Left renal cortex interstitium (tissue), 4 donors: ENCODE results near the gene KCNT1. TPM values are rescaled to one million over a fixed set of nuclear protein-coding genes. Genes with fewer than 3 reads are reported as not detected.

Experiments used
- DNase-seq, 4 donors: peaks; one replicate each; pipeline ENCODE4 v3.0.0-alpha.2; 2013; ENCODE audit warnings: low read depth in 4 of 4, low spot score in 2 of 4, missing footprints in 1 of 4
- polyA plus RNA-seq, 4 donors: library from polyadenylated mRNA; unstranded; fragments of 120-200 nt; gene quantifications; one replicate each; pipeline ENCODE4 v1.2.1, GENCODE V29; 2013; ENCODE audit not compliant: insufficient read length in 4 of 4

KCNT1 gene
- polyA plus RNA-seq, 4 donors: 0.06 to 0.38 (median 0.21) TPM

GRCh38 chr9:135719472-135719871 is 17.5 kb downstream of the KCNT1 start:
- no peak for DNase-seq

- no peak for DNase-seq
These were observed 20.4 kb downstream of the KCNT1 start for GRCh38 chr9:135722365-135722764.

GRCh38 chr9:135724186-135724787 is 22.3 kb downstream of the KCNT1 start:
- no peak for DNase-seq

DNA sequence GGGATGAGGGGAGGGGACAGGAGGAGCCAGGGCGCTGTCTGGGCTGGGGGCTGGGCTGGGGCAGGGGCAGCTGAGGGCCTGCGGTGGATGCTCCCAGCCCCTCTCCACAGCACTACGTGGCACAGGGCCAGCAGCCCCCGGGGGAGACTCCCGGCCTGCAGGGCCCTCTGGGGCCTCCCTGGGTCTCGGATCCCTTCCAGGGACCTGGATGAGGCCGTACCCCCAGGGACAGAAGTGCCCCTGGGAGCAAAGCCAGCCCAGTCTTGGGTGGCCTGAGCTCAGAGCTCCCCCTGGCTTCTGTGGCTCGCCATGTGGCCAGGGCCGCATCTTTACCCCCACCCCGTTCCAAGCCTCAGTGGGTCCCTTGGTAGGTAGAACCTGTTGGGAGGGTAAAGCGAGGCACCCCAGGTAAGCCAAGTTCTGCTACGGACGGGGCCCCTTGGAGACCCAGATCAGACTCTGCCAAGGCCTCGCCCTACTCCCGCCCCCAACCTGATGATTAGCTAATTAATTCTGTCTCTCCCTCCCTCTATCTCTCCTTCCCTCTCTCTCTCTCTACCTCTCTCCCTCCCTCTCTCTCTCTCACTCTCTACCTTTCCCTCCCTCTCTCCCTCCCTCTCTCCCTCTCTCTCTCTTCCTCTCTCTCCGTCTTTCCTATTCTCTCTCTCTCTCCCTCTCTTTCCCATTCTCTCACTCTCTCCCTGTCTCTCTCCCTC is 24.3 kb downstream of the KCNT1 start:
- DNase-seq: no peak

DNA sequence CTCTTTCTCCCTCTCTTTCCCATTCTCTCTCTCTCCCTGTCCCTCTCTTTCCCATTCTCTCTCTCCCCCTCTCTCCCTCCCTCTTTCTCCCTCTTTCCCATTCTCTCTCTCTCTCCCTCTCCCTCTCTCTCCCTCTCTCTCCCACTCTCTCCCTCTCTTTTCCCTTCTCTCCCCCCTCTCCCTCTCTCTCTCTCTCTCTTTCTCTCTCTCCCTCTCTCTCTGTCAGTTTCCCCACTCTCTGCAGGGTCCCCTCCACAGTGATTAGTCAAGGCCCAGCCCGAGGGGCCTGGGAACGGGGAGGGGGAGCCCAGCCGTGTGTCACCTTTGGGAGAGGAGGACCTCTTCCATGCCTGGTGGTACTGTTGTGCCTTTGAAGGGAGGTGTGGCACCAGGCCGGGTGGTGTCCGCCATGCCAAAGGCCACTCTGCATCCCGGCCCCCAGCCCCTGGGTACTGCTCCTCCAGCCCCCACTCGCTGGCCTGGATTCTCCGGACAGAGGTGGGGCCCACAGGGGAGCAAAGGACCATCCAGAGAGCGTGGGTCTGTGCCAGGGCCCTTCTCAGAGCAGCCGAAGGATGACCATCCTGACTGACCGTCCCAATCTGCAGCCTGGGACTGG is 25.4 kb downstream of the KCNT1 start:
- no peak for DNase-seq

- DNase-seq: no peak
These were observed 26.6 kb downstream of the KCNT1 start for GRCh38 chr9:135728436-135729110.

DNA sequence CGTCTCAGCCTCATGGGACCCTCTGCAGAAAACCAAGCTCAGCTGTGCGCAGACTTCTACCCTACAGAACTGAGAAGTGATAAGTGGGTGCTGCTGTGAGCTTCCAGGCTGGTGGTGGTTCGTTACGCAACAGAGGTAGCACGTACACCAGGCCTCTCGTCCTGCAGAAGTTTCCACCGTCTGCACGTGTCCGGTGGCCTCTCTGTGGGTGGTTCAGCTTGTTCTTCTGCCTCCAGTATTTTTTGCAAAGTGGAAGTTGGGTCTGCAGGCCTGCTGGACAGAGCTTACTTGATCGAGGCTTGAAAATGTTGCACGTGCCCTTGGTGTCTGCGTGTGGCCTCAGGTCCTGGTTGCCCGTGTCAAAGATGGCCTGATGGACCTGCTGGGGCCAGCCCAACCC is 27.5 kb downstream of the KCNT1 start:
- no peak for DNase-seq

GRCh38 chr9:135731454-135731853 is 29.5 kb downstream of the KCNT1 start:
- no peak for DNase-seq

DNA sequence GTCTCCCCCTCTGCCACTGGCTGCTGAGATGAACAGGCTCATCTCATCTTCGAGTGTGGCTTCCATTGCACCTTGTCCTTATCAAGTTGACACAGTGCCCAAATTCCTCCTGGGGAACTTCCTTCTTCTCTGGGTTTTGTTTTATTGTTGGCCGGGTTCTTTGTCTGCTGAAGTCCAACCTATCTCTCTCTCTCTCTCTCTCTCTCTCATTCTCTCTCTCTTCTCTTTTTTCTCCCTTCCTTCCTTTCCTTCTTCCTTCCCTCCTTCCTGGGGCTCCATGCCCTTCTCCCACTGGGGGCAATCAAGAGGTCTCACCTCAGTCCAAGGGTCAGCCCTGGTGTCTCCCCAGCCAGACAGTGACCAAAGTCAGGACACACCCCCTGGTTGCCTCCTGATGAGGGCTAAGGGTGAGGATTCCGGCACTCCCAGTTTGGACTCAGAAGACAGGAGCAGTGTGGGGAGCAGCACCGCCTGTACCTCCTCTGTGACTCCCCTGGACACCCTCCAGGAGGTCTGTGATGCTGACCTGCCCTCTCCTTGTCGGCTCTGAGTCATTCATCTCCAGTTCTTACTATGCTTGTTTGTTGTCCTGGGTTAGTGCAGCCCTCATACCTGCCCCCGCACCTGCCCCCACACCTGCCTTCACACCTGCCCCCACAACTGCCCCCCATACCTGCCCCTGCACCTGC is 30.7 kb downstream of the KCNT1 start:
- no peak for DNase-seq

DNA sequence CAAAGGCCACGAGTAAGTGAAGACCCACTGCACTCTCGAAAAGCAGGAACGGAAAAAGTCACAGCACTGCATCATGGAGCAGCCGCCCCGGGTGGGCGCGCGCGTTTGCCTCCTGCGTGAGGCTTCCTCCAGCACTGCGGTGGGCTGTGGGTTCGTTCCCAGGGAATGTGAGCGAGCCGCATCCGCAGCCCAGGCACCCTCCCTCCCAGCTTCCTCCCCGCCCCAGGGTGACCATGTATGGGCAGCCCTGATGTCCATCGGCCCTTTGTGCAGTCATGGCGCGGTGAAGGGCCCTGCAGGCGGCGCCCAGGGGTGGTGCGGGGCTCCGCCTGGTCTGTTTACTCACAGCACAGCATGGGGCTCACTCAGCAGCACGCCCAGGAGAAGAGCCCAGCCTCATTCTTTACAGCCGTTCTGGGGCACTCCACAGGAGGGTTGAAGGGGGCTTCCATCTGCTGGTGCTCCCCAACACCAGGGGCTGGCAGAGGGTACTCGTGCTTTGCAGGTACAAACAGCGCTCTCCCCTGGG is 32.7 kb downstream of the KCNT1 start:
- no peak for DNase-seq

- no peak for DNase-seq
These were observed 34.4 kb downstream of the KCNT1 start for GRCh38 chr9:135736272-135736978.

DNA sequence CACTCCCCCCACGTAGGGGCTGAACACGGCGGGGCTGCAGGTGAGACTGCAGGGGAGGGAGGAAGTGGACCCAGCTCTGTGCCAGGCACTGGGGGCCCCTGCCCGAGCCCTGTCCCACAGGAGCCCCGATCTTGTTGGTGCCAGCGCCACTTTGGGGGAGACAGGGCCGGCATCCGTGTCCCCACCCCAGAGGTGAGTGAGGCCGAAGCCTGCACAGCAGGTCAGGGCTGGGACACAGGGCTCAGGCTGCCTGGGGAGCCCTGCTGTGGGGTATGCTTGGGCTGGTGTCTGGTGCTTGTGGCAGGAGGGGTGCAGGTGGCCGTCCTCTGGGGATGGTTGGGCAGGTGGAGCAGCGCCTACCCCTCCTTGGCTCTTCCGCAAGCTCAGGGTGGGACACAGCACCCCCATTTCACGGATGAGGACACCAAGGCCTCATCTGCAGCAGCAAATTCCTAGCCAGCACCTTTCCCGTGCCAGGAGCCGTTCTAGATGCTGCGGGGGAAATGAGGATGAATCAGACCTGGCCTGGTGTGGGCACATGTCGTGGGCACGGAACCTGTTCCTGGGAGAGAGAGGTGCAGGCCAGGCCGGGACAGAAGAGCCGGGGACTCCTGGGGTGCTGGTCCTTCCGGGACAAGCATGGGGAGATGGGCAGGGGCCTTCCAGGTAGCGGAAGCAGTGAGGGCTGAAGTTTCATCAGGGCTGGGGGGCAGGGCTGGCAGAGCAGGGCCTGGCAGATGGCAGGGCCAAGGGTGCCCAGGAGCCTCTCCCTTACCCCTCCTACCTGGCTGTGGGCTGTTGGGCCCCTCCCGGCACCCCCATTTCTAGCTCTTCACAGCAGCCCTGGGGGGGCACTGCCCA is 35.2 kb downstream of the KCNT1 start:
- no peak for DNase-seq

DNA sequence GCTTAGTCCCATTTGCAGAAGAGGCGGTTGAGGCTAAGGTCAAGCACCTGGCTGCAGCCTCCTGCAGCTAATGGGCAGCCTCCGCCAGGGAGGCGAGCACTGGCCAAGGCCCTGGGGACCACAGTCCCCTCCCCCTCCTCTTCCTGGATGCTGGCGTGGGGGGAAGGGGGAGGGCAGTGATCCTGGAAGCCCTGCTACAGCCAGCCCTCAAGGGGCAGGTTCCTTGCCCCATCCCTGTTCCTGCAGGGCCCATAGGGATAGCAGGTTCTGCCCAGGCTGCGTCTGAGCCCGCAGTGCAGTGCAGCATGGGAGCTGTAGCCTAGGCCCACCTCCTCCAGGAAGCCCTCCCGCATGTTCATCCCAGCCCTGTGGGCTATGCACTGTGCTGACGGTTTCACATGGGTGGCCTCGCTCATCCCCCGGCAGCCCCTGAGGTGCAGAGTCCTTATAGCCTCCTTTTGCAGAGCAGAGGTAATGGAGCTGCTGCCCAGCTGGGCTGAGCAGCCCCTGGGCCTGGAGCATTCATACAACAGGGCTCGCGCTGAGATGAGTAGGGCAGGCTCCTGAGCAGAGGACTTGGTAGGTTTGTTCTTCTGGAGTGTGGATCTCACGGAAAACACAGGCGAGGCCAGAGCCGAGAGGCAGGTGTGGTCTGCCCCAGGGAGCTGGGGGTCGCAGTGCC is 36.0 kb downstream of the KCNT1 start:
- no peak for DNase-seq

DNA sequence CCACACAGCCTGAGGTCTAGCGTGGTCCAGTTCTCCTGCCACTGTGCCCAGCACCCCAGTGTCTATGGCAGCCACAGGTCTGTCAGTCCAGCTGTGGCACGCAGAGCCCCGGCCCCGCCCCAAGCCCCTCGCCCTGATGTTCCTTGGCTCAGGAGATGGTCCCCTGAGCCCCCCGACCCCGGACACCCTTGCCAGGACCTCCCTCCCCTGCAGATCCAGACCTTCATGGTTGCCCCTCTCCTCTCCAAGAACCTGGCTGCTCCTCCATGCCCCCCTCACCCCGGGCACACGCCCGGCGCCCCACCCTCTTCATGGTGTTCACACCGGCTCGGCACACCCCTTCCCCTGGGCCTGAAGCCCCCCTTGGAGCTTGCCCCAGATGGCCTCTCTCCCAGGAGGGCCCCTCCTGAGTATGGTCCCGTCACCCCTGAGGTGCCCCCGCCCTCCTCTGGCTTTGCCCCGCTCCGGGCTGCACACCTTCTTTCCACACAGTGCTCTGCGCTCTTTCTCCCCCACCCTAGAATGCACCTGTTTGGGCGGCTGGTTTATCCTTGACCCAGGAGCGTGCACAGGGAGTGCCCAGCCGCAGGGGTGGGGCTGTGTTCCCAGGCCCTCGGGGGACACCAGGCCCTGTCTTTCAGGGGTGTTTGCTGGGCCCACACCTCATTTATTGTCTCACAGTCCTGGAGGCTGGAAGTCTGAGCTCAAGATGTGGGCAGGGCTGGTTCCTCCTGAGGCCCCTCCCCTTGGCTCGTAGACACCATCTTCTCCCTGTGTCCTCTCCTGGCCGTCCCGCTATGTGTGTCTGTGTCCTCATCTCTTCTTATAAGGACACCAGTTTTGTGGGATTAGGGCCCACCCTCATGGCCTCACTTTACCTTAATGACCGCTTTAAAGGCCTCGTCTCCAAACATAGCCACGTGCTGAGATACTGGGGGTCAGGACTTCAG is 37.6 kb downstream of the KCNT1 start:
- no peak for DNase-seq

GRCh38 chr9:135741276-135742219 is 39.6 kb downstream of the KCNT1 start:
- DNase-seq: no peak

- no peak for DNase-seq
These were observed 41.0 kb downstream of the KCNT1 start for GRCh38 chr9:135743021-135743420.
